Activated T-cell treated with anti-CD3 and anti-CD28 coated beads, Interleukin-2, amount 50 U/mL, for 24 hours (primary cell): ENCODE data around the gene ECSCR.
"Not testable (repeated sequence)": the region's sequence is repeated elsewhere in the genome, so short reads cannot be mapped to it uniquely, and the experiment has no call there.

Experiments used
- DNase-seq: peaks from one replicate; pipeline ENCODE4 v3.0.0-alpha.2; 2020
- H3K27ac Mint-ChIP-seq: 2 replicates; pipeline ENCODE4 v1.8.0; 2020; ENCODE audit warnings: mild to moderate bottlenecking, mixed read lengths
- H3K27me3 Mint-ChIP-seq: 2 replicates; pipeline ENCODE4 v1.8.0; 2020; ENCODE audit warnings: mixed read lengths
- H3K36me3 Mint-ChIP-seq: 2 replicates; pipeline ENCODE4 v1.8.0; 2020; ENCODE audit warnings: low read depth, mixed read lengths
- H3K4me1 Mint-ChIP-seq: 2 replicates; pipeline ENCODE4 v1.8.0; 2020; ENCODE audit warnings: low read depth, mixed read lengths
- H3K4me3 Mint-ChIP-seq: 2 replicates; pipeline ENCODE4 v1.8.0; 2020; ENCODE audit warnings: mild to moderate bottlenecking, moderate library complexity, mixed read lengths
- H3K9me3 Mint-ChIP-seq: 2 replicates; pipeline ENCODE4 v1.8.0; 2020; ENCODE audit warnings: mixed read lengths

The ECSCR gene

DNA sequence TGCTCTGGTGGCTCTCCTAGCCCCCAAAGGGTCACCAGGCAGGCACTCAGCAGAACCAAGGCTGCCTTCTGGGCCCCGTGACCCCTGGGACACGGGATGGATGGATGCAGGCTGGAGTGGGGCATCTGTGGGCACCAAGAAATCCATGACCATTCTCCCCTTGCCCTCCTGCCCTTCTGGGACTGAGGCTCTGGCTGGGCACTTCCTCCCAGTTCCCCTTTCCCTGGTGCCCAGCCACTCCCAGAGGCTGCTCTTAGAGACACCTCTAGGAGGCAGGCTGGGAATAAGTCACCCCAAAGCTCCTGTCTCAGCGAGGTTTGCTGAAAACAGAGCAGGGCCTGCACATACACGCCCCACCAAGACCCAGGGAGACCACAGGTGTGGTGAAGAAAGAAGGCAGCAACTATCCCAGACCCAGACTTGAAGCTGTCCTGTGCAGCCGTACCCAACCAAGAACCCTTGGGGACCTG lies 19.1 kb upstream of the ECSCR start:
- Mint-ChIP-seq H3K27me3 (no peaks in the 10 kb centered on the region), H3K9me3 (no peaks in the 10 kb centered on the region), H3K4me3 (peak overlapping the region; percentile 86), H3K36me3 (peaks cover 52% of the 10 kb centered on the region), H3K27ac (peak overlapping the region; percentile 98), H3K4me1 (peaks cover 47% of the 10 kb centered on the region)
- no peak for DNase-seq

DNA sequence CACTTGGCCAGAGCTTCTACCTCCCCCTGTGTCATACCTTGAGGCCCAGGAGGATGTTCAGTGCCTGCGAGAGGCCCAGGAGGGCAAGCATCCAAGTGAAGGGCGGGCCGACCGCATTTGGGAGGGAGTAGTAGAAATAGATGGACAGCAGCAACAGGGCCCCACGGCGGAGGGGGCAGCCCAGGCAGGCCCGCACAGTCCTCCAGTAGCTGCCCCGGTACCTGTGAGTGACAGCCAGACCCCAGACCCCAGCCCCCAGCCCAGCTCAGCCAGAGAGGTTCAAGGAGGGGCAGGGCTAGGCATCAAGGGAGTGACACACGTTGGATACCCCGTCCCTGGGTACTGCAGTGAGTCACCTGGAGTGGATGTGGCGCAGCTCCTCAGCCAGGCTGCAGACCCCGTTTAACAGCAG lies 18.6 kb upstream of the ECSCR start:
- Mint-ChIP-seq H3K27ac (peak overlapping the region; percentile 98), H3K4me3 (peak overlapping the region; percentile 86), H3K4me1 (peaks cover 49% of the 10 kb centered on the region)

DNA sequence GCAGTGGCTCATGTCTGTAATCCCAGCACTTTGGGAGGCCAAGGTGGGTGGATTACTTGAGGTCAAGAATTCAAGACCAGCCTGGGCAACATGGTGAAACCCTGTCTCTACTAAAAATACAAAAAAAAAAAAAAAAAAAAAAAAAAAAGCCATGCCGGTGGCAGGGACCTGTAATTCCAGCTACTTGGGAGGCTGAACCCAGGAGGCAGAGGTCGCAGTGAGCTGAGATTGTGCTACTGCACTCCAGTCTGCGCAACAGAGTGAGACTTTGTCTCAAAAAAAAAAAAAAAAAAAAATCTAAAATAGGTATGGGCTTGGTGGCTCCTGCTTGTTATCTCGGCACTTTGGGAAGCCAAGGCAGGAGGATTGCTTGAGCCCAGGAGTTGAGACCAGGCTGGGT lies 17.2 kb upstream of the ECSCR start:
- peaks cover 61% of the 10 kb centered on the region for H3K4me1 Mint-ChIP-seq
- H3K4me3 Mint-ChIP-seq: peak overlapping the region; percentile 55
- peaks cover 68% of the 10 kb centered on the region for H3K36me3 Mint-ChIP-seq
- not testable (repeated sequence) for H3K27me3 Mint-ChIP-seq, DNase-seq, H3K9me3 Mint-ChIP-seq, H3K27ac Mint-ChIP-seq

More for the DNA sequence above, 18.6 kb upstream of the ECSCR start:
- Mint-ChIP-seq H3K36me3 (peaks cover 57% of the 10 kb centered on the region), H3K27me3 (no peaks in the 10 kb centered on the region), H3K9me3 (no peaks in the 10 kb centered on the region)
- peak; percentile 61 for DNase-seq

DNA sequence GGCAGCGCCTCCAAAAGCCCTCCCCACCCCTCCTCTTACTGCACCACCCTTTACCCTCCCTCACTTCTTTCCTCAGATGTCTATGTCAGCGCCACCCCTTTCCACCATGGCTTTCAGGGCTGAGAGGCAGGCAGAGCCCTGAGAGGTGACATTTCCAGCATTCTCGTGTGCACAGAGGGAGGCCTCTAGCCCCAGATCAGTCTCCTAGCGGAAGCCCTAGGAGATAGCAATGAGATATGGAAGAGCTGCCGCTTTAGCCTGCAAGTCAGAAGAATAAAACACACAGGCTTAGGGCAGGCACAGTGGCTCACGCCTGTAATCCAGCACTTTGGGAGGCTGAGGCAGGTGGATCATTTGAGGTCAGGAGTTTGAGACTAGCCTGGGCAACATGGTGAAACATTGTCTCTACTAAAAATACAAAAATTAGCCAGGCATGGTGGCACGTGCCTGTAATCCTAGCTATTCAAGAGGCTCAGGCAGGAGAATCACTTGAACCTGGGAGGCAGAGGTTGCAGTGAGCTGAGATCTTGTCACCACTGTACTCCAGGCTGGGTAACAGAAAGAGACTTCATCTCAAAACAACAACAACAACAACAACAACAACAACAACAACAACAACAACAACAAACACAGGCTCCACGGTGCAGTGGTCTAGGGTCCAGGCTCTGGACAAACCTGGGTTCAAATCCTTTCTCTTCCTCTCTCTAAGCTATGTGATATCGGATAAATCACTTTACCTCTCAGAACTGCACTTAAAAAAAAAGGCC lies 16.3 kb upstream of the ECSCR start:
- peak overlapping the region; percentile 81 for H3K27ac Mint-ChIP-seq
- peak overlapping the region; percentile 55 for H3K4me3 Mint-ChIP-seq
- not testable (repeated sequence) for H3K27me3 Mint-ChIP-seq, H3K9me3 Mint-ChIP-seq, DNase-seq
- H3K36me3 Mint-ChIP-seq: peaks cover 75% of the 10 kb centered on the region
- H3K4me1 Mint-ChIP-seq: peaks cover 69% of the 10 kb centered on the region

DNA sequence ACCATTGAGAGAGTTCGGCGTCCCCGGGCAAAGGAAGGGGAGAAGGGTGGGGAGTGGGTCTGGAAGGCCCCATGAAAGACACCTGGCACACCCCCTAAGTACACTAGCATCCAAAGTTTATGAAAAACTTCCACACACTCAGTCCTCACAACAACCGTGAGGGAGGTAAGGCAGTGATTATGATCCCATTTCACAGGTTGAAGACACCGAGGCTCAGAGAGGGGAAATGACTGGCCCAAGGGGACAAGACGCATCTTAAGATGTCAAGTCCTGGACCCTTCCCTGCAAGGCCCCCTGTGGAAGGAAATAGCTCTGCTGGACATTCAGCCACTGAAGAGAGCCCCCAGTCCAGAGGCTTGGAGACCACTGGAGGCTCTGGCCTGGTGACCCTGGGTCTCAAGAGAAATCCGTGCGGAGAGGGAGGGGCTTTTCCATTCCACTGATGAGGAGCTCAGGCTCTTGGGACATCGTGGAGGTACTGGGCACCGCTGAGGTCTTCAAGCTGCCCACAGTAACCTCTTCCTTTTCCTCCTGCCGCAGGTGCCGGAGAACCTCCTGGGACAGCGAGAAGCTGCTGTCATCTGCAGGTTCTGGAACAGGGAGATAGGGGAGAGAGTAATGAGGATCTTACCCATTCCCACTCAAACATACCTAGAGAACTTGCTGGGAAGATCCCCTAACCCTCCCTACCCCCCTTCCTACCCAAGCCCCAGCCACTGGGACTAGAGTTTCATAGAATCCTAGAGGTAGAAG lies 13.5 kb upstream of the ECSCR start:
- peak overlapping the region; percentile 37 for H3K27ac Mint-ChIP-seq
- H3K4me1 Mint-ChIP-seq: peaks cover 85% of the 10 kb centered on the region
- DNase-seq: no peak
- H3K4me3 Mint-ChIP-seq: no peak overlapping the region
- H3K9me3 Mint-ChIP-seq: no peaks in the 10 kb centered on the region
- peaks cover 61% of the 10 kb centered on the region for H3K36me3 Mint-ChIP-seq
- H3K27me3 Mint-ChIP-seq: no peaks in the 10 kb centered on the region

DNA sequence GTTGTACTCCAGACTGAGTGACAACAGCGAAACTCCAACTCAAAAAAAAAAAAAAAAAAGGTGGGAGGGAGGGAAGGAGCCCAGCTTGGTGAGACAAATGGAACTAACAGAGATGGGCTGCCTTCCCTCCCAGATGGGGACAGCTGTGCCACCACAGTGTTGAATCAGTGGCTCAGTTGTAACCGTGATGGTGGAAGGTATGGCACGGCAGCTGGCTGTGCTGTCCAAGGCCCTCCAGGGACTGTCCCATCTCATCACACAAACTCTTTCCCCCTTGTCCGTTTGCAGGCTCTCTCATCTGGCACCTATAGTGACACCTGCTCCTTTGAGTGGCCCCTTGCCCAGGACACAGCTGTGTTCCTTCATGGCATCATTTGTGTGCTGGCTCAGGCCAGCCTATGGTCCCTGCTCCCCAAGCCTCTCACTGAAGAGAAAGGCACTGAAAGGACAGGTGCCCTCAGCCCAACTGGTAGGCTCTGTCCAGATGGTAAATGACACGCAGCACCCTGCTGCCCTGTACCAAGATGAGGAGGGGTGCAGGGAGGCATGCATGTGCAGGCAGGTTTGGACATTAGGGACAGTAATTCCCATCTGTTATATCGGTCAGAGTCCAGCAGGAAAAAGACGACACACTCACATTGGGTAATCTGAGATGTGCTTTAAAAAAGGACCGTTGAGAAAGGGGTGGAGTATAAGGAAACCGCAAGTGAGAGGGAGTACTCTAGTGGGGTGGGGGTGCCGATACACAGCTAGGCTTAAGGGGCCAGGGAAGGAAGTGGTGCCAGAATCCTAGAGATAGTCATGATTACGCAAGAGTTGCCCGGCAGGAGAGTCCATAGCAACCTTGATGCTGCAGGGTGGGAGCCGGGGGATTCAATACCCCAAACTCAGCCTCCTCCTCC lies 12.6 kb upstream of the ECSCR start:
- peaks cover 85% of the 10 kb centered on the region for H3K4me1 Mint-ChIP-seq
- no peaks in the 10 kb centered on the region for H3K27me3 Mint-ChIP-seq
- no peaks in the 10 kb centered on the region for H3K9me3 Mint-ChIP-seq
- H3K4me3 Mint-ChIP-seq: no peak overlapping the region
- DNase-seq: peak; percentile 44
- H3K27ac Mint-ChIP-seq: peak overlapping the region; percentile 75
- H3K36me3 Mint-ChIP-seq: peaks cover 53% of the 10 kb centered on the region

DNA sequence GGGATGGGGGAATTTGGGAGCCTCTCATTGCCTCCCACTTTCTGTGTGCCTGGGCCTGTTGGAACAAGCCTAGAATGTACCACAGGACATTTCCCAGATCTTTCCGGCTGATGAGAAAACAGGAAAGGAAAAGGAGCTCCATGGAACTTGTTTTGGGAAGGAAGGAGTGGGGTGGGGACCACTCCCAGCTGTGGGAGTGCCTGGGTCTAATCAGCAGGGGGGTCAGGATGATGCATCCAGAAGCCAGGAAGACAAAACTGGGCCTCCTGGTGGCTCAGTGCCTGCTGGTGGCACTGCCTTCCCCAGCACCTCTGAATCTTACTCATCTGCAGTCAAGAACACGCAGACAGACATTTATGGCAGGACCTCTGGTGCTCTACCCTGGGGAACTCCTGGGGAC lies 11.0 kb upstream of the ECSCR start:
- DNase-seq: peak; percentile 44
- H3K4me3 Mint-ChIP-seq: no peak overlapping the region
- peak overlapping the region; percentile 76 for H3K27ac Mint-ChIP-seq
- no peaks in the 10 kb centered on the region for H3K9me3 Mint-ChIP-seq
- no peaks in the 10 kb centered on the region for H3K27me3 Mint-ChIP-seq
- peaks cover 43% of the 10 kb centered on the region for H3K36me3 Mint-ChIP-seq
- H3K4me1 Mint-ChIP-seq: peaks cover 91% of the 10 kb centered on the region

DNA sequence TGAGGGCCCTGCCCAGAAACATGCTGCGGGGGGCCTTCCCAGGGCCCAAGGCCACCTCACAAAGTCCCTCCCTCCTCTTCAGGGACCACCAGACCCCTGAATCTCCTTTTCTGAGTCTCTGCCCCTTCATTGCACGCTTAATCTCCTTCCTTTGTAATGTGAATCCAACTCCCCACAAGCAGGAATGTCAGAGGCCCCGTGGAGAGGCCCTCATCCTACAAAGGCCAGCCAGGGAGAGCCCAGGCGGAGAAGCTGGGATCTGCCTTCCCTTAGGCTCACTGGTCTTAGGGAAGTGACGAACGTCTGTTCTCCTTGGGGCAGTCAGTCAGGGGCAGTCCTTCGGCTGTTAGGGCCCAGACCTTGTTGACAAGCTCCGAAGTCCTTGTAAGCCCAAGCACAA lies 10.6 kb upstream of the ECSCR start:
- H3K27ac Mint-ChIP-seq: peak overlapping the region; percentile 76
- H3K9me3 Mint-ChIP-seq: no peaks in the 10 kb centered on the region
- no peaks in the 10 kb centered on the region for H3K27me3 Mint-ChIP-seq
- peaks cover 38% of the 10 kb centered on the region for H3K36me3 Mint-ChIP-seq
- H3K4me3 Mint-ChIP-seq: no peak overlapping the region
- peaks cover 91% of the 10 kb centered on the region for H3K4me1 Mint-ChIP-seq
- DNase-seq: no peak

DNA sequence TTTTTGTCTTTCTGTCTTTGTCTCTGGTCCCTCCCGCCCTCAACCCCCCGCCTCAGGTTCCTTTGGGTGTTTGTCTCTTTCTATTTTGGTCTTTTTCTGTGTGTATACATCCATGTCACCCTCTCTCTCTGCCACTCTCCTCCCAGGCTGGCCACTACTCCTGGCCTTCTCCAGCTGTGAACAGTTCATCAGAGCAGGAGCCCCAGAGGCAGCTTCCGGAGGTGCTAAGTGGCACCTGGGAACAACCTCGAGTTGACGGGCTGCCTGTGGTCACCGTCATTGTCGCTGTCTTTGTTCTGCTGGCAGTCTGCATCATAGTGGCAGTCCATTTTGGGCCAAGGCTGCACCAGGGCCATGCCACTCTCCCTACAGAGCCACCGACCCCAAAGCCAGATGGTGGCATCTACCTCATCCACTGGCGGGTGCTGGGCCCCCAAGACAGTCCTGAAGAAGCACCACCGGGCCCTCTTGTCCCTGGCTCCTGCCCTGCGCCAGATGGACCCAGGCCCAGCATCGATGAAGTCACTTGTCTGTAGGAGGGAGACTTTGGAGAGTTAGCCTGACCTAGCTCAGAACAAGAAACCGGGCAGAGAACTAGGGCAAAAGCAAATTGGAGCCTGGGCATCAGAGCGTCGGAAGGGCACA lies 10.0 kb upstream of the ECSCR start:
- no peaks in the 10 kb centered on the region for H3K27me3 Mint-ChIP-seq
- no peaks in the 10 kb centered on the region for H3K9me3 Mint-ChIP-seq
- peak; percentile 58 for DNase-seq
- H3K4me3 Mint-ChIP-seq: peak overlapping the region; percentile 49
- H3K27ac Mint-ChIP-seq: peak overlapping the region; percentile 89
- H3K4me1 Mint-ChIP-seq: peaks cover 86% of the 10 kb centered on the region
- H3K36me3 Mint-ChIP-seq: peaks cover 32% of the 10 kb centered on the region

DNA sequence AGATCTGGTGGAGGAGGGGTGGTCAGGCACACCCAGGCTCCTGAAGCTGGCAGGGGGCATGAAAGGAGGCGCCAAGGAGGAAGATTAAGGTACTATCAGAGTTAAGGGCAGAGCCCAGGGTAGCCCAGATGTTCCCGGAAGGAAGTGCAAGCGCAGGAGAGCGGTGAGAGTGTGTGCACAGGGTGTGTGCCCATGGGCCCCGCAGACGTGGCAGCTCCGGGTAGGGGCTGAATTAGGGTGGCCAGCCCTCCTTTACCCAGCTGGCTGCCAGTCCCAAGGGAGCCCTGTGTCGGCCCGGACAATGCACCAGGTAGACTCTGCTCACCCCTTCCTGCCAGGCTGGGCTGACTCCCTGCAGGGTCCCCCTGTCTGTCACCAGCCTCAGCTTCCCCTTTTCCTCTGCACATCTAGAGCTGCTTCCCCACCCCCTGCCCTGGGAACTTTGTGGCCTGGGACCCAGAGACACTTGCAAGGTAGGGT lies 8.3 kb upstream of the ECSCR start, which contains the start of gene SMIM33:
SMIM33 (plus strand) TSS at position 184 of the 480 bp plus-strand sequence; CDS start at position 302, 118 bp downstream.
- peaks cover 73% of the 10 kb centered on the region for H3K4me1 Mint-ChIP-seq
- no peaks in the 10 kb centered on the region for H3K27me3 Mint-ChIP-seq
- peak within 1 kb of the TSS; percentile 91 for H3K27ac Mint-ChIP-seq
- DNase-seq: peak; percentile 73
- peaks cover 16% of the 10 kb centered on the region for H3K36me3 Mint-ChIP-seq
- H3K4me3 Mint-ChIP-seq: peak within 1 kb of the TSS; percentile 69
- no peaks in the 10 kb centered on the region for H3K9me3 Mint-ChIP-seq

DNA sequence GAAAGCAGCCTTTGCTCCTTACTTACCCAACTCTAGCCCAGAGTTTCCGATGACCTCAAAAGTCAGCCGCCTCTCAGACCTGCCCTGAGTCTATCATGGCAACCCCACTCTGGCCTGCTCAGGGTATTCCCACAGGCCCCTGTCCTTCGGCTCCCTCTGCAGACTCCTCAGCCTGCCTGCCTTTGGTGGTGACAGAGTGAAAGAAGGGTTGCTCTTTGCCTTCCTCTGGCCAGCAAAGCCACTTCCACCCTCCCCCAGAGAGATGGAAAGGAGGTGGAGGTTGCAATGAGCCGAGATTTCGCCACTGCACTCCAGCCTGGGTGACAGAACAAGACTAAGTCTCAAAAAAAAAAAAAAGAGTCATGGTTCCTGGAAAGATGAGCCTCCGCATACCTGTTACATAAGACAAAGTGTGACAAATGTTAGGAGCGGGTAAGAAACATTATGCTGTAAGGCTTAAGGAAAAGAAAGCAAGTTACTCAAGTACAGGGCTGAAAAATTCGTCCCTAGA lies 5.9 kb upstream of the ECSCR start:
- Mint-ChIP-seq H3K9me3 (no peaks in the 10 kb centered on the region), H3K27ac (peak overlapping the region; percentile 5), H3K4me1 (peaks cover 51% of the 10 kb centered on the region), H3K27me3 (no peaks in the 10 kb centered on the region), H3K4me3 (no peak overlapping the region), H3K36me3 (no peaks in the 10 kb centered on the region)
- peak; percentile 43 for DNase-seq

DNA sequence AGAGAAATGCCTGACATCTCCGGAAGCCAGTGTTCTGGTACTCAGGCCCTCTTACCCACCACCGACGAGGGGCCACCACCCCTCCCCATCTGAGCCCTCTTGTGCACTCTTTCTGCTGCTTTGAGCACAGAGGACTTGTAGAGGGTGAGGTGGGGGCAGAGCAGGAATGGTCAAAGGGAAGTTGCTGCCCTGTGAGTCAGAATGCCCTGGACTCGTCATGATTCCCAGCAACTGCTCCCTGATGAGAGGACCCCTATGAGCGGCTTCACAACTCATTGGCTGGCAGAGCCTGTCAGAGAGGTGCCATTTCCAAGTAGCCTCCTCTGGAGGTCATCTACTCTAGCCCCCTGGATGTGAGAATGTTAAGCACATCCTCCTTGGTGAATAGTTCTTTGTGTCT lies 845 bp downstream of the ECSCR start:
- H3K27ac Mint-ChIP-seq: peak overlapping the region; percentile 14

DNA sequence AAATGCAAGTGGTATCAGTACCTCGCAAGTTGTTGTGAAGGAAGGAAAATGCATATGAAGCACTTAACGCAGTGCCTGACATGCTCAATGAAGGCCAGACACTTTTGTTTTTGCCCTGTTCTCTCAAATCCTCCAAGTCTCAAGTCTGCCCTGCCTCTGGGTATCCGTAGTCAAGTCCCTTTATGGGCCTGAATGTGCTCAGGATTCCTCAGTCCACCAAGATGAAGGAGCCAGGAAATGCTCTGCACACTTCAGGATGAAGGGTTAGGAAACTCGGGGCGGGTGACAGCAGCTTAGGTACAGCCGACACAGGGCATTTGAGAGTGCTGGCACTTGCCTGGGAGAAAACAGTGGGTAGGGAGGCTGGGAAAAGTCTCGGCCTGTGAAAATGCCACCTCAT lies 1.4 kb downstream of the ECSCR start:
- no peaks in the 10 kb centered on the region for H3K9me3 Mint-ChIP-seq
- no peaks in the 10 kb centered on the region for H3K27me3 Mint-ChIP-seq
- peaks cover 53% of the 10 kb centered on the region for H3K4me1 Mint-ChIP-seq

More for the DNA sequence above, 845 bp downstream of the ECSCR start:
- H3K4me3 Mint-ChIP-seq: no peak overlapping the region
- H3K36me3 Mint-ChIP-seq: no peaks in the 10 kb centered on the region
- H3K4me1 Mint-ChIP-seq: peaks cover 48% of the 10 kb centered on the region
- no peaks in the 10 kb centered on the region for H3K27me3 Mint-ChIP-seq
- DNase-seq: no peak
- no peaks in the 10 kb centered on the region for H3K9me3 Mint-ChIP-seq

More for the DNA sequence above, 1.4 kb downstream of the ECSCR start:
- Mint-ChIP-seq H3K4me3 (no peak overlapping the region), H3K36me3 (no peaks in the 10 kb centered on the region), H3K27ac (peak overlapping the region; percentile 14)
- DNase-seq: no peak
